ENCODE measurements around the gene ILF2.

DNA sequence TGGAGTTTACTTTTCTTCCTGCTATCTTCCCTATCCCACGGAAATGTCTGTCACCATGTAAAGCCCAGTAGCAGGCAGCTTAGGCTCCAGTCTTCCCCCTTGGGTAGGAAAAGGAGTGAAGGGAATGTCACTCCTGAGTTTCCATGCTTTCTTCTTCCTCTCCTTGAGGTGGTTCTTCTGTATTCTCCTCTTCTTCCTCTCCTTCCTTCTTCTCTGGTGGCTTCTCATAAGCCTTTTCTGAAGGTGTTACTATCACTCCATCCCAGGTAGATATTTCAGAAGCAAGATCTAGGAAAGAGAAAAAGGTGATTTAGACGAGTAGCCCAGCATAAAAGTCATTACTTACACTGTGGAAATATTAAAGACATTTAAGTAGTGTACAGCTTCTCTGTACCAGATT is 8.5 kb downstream of the ILF2 start:
- TF ChIP-seq, protein P1, sequence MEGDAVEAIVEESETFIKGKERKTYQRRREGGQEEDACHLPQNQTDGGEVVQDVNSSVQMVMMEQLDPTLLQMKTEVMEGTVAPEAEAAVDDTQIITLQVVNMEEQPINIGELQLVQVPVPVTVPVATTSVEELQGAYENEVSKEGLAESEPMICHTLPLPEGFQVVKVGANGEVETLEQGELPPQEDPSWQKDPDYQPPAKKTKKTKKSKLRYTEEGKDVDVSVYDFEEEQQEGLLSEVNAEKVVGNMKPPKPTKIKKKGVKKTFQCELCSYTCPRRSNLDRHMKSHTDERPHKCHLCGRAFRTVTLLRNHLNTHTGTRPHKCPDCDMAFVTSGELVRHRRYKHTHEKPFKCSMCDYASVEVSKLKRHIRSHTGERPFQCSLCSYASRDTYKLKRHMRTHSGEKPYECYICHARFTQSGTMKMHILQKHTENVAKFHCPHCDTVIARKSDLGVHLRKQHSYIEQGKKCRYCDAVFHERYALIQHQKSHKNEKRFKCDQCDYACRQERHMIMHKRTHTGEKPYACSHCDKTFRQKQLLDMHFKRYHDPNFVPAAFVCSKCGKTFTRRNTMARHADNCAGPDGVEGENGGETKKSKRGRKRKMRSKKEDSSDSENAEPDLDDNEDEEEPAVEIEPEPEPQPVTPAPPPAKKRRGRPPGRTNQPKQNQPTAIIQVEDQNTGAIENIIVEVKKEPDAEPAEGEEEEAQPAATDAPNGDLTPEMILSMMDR (IDR thresholded peaks at IDR 0.05): no peak
- TF ChIP-seq POLR2A (IDR thresholded peaks at IDR 0.05): no peak

Measured in thyroid gland (tissue), 4 donors.